ENCODE measurements around the gene HP. TPM values are rescaled to one million over a fixed set of nuclear protein-coding genes. Genes with fewer than 3 reads are reported as not detected.
A peak's percentile ranks its signal among the peaks of the same experiment; 100 is the strongest.

Gene HP
- total and polyA plus RNA-seq, 2 of the 13 experiments (the other 11 are each of a cell fraction or from before 2014, with no cell fraction given): 387 to 524 TPM

DNA sequence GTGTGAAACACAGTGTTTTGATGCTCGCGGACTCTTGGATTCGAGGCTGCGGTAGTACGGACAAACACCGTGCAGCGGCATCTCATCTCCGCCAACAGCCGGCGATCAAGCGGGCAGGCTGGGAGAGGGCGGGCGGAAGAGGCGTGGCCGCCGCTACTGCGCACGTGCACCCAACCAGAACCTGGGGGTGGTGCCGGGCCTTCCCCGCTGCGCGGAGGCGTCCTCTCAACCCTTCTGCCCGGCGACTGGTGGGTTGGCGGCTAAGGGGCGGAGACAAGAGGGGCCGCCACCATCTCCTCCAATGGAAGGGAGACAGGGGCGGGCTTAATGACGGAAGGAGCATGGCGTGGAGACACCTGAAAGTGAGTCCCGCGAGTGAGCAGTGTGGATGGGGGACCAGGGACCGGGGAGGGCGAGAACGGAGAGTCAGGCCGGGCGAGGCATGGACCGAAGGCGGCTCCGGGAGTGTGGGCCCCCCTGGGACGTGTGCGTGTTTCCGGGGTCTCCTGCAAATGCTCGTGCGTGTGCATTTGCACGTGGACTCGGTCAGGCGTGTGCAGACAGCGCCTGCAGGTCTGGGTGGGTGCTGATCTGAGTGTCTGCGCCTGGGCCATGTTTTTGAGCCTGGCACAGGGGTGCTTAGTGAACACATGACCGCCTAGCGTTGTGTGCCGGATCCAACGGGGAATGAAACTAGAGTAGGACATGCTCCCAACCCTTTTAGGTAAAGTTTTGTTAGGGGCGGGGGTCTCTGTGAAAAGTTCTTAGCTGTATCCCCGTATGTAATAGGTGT lies 45.7 kb upstream of the HP start, which contains the start of gene DHODH (continued):
- TF ChIP-seq, protein P1, sequence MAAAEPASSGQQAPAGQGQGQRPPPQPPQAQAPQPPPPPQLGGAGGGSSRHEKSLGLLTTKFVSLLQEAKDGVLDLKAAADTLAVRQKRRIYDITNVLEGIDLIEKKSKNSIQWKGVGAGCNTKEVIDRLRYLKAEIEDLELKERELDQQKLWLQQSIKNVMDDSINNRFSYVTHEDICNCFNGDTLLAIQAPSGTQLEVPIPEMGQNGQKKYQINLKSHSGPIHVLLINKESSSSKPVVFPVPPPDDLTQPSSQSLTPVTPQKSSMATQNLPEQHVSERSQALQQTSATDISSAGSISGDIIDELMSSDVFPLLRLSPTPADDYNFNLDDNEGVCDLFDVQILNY (CRISPR knock-in tag; conservative IDR thresholded peaks at IDR 0.05): no peak
- TF ChIP-seq EHMT2 (IDR thresholded peaks at IDR 0.05; ENCODE audit: borderline replicate concordance, low read depth, low read length) (no peak), FOSL2 (CRISPR knock-in tag; IDR thresholded peaks at IDR 0.05) (no peak; the same call in 1 of the 2 replicates), ASH2L (IDR thresholded peaks at IDR 0.05; ENCODE audit: insufficient read length, low read depth, low read length) (peak; percentile 73), TCF7 (IDR thresholded peaks at IDR 0.05; ENCODE audit: low read depth) (no peak), GABPA (IDR thresholded peaks at IDR 0.05; ENCODE audit: low read depth, low read length) (peak; percentile 68), GABPA (CRISPR knock-in tag; IDR thresholded peaks at IDR 0.05; ENCODE audit: low read depth) (peak; percentile 89), NFYC (CRISPR knock-in tag; IDR thresholded peaks at IDR 0.05) (peak; percentile 92), ZKSCAN5 (CRISPR knock-in tag; IDR thresholded peaks at IDR 0.05) (no peak), ZFY (CRISPR knock-in tag; IDR thresholded peaks at IDR 0.05) (peak; percentile 77), HDAC1 (CRISPR knock-in tag; IDR thresholded peaks at IDR 0.05) (peak; percentile 95), KLF16 (CRISPR knock-in tag; IDR thresholded peaks at IDR 0.05) (peak in 1 of 2 experiments; percentile 80; a peak in 2 of 4 replicates), RBM39 (IDR thresholded peaks at IDR 0.05; ENCODE audit: low read depth, low read length, poor library complexity, severe bottlenecking) (peak; percentile 93), FOSL1 (CRISPR knock-in tag; IDR thresholded peaks at IDR 0.05; ENCODE audit: borderline replicate concordance) (no peak), ZSCAN29 (CRISPR knock-in tag; conservative IDR thresholded peaks at IDR 0.05) (peak; percentile 60; the same call in 1 of the 2 replicates), ZNF234 (CRISPR knock-in tag; conservative IDR thresholded peaks at IDR 0.05) (no peak), ZNF484 (CRISPR knock-in tag; IDR thresholded peaks at IDR 0.05; ENCODE audit: borderline replicate concordance, low read depth) (no peak), DPF2 (CRISPR knock-in tag; IDR thresholded peaks at IDR 0.05; ENCODE audit: borderline replicate concordance, low read depth) (0 out of 2 replicates have a peak, but pooled peaks have one; percentile 45), ZNF44 (CRISPR knock-in tag; IDR thresholded peaks at IDR 0.05) (0 out of 2 replicates have a peak, but pooled peaks have one; percentile 24), SPEN (CRISPR knock-in tag; IDR thresholded peaks at IDR 0.05; ENCODE audit: low read depth) (peak; percentile 87), ZNF24 (IDR thresholded peaks at IDR 0.05) (no peak), AKAP8 (CRISPR knock-in tag; IDR thresholded peaks at IDR 0.05) (peak; percentile 82; the same call in 1 of the 2 replicates), ZBTB7A (CRISPR knock-in tag; IDR thresholded peaks at IDR 0.05) (no peak), TOPORS (CRISPR knock-in tag; IDR thresholded peaks at IDR 0.05) (no peak), CBX5 (CRISPR knock-in tag; IDR thresholded peaks at IDR 0.05; ENCODE audit: borderline replicate concordance) (peak; percentile 54; the same call in 1 of the 2 replicates)
- TF ChIP-seq, protein P2, sequence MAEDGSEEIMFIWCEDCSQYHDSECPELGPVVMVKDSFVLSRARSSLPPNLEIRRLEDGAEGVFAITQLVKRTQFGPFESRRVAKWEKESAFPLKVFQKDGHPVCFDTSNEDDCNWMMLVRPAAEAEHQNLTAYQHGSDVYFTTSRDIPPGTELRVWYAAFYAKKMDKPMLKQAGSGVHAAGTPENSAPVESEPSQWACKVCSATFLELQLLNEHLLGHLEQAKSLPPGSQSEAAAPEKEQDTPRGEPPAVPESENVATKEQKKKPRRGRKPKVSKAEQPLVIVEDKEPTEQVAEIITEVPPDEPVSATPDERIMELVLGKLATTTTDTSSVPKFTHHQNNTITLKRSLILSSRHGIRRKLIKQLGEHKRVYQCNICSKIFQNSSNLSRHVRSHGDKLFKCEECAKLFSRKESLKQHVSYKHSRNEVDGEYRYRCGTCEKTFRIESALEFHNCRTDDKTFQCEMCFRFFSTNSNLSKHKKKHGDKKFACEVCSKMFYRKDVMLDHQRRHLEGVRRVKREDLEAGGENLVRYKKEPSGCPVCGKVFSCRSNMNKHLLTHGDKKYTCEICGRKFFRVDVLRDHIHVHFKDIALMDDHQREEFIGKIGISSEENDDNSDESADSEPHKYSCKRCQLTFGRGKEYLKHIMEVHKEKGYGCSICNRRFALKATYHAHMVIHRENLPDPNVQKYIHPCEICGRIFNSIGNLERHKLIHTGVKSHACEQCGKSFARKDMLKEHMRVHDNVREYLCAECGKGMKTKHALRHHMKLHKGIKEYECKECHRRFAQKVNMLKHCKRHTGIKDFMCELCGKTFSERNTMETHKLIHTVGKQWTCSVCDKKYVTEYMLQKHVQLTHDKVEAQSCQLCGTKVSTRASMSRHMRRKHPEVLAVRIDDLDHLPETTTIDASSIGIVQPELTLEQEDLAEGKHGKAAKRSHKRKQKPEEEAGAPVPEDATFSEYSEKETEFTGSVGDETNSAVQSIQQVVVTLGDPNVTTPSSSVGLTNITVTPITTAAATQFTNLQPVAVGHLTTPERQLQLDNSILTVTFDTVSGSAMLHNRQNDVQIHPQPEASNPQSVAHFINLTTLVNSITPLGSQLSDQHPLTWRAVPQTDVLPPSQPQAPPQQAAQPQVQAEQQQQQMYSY (CRISPR knock-in tag; IDR thresholded peaks at IDR 0.05): no peak

Data from HepG2 (cell line).